ENCODE data around the gene GRIN2A.

DNA sequence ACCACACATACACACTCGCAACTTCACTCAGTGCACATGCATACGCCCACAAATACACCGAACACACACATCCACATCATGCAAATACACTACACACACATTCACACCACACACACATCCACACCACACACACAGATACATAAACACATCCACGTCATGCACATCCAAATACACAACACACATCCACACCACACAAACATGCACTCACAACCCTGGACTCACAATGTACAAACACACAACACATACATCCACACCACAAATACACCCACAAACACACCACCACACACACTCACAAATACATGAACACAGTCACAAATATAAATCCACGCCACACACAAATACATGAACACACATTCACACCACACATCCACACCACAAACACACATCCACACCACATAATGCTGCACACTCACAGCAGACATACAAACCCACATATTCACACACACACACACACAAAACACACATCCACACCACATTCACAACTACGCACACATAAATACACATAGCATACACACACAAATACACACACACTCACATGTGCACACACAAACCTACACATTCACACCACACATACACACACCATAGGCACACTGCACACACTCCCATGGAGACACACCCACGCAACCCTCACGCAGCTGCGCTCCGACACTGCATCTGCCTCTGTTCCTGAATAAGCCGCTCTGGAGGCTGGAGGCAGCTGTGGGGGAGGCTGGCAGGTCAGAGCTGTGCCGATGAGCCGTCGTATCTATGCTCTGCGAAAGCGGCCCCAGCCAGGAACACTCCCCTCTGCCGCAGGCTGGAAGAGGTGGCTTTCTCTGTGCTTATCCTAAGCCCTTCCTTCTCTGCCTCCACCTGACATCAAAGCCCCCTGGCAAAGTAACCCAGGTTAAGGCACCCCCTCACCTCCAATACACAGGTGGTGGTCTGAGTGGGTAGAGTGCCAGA is 141.8 kb downstream of the GRIN2A start:
- TF ChIP-seq, protein P1, sequence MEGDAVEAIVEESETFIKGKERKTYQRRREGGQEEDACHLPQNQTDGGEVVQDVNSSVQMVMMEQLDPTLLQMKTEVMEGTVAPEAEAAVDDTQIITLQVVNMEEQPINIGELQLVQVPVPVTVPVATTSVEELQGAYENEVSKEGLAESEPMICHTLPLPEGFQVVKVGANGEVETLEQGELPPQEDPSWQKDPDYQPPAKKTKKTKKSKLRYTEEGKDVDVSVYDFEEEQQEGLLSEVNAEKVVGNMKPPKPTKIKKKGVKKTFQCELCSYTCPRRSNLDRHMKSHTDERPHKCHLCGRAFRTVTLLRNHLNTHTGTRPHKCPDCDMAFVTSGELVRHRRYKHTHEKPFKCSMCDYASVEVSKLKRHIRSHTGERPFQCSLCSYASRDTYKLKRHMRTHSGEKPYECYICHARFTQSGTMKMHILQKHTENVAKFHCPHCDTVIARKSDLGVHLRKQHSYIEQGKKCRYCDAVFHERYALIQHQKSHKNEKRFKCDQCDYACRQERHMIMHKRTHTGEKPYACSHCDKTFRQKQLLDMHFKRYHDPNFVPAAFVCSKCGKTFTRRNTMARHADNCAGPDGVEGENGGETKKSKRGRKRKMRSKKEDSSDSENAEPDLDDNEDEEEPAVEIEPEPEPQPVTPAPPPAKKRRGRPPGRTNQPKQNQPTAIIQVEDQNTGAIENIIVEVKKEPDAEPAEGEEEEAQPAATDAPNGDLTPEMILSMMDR (IDR thresholded peaks at IDR 0.05; ENCODE audit: poor library complexity, severe bottlenecking) = no peak
- TF ChIP-seq TAF1 (IDR thresholded peaks at IDR 0.05; ENCODE audit: low read depth) (no peak), EP300 (conservative IDR thresholded peaks at IDR 0.05; ENCODE audit: poor library complexity, severe bottlenecking) (no peak), POLR2AphosphoS5 (IDR thresholded peaks at IDR 0.05) (no peak), EZH2 (IDR thresholded peaks at IDR 0.05; ENCODE audit: borderline replicate concordance, insufficient read depth, low read length, poor library complexity, severe bottlenecking) (no peak), MXI1 (conservative IDR thresholded peaks at IDR 0.05; ENCODE audit: poor library complexity, severe bottlenecking) (no peak)
